HepG2 (cell line): ENCODE data around the gene RPS2. TPM values are rescaled to one million over a fixed set of nuclear protein-coding genes. Genes with fewer than 3 reads are reported as not detected.
A peak's percentile ranks its signal among the peaks of the same experiment; 100 is the strongest.

Experiments
- HIC2 ChIP-seq: sonication (generic); formaldehyde crosslinking; IDR thresholded peaks from 2 replicates; pipeline ENCODE4 v1.9.0; 2022; ENCODE audit warnings: low read depth, missing genetic modification reagents
- NFE2L1 ChIP-seq: sonication (generic); formaldehyde crosslinking; IDR thresholded peaks from 2 replicates; pipeline ENCODE4 v1.4.0; 2020; ENCODE audit warnings: missing genetic modification reagents, mild to moderate bottlenecking, borderline replicate concordance
- RBFOX2 ChIP-seq: fragments of 200-400 bp; formaldehyde crosslinking; IDR thresholded peaks from 2 replicates; pipeline ENCODE4 v1.6.1; 2017; ENCODE audit warnings: low read depth, mild to moderate bottlenecking, low read length
- SMC3 ChIP-seq: IDR thresholded peaks from 2 replicates; pipeline ENCODE4 v1.6.1; 2011; ENCODE audit warnings: low read length, improper control_type of control experiment
- SP1 ChIP-seq, 2 experiments: fragments of 450-650 bp in 1 of 2; sonication (generic) in 1 of 2; formaldehyde crosslinking in 1 of 2; IDR thresholded peaks; 2 replicates each; pipeline versions ENCODE4 v1.4.0 to v1.6.1; 2016 to 2020; ENCODE audit warnings: missing genetic modification reagents in 1 of 2
- TBX2 ChIP-seq: sonication (generic); formaldehyde crosslinking; IDR thresholded peaks from 2 replicates; pipeline ENCODE4 v1.5.0; 2020; ENCODE audit warnings: missing genetic modification reagents, mild to moderate bottlenecking, borderline replicate concordance
- ZNF142 ChIP-seq: sonication (generic); formaldehyde crosslinking; IDR thresholded peaks from 2 replicates; pipeline ENCODE4 v1.4.0; 2020; ENCODE audit warnings: missing genetic modification reagents
- ZNF430 ChIP-seq: sonication (generic); formaldehyde crosslinking; IDR thresholded peaks from 2 replicates; pipeline ENCODE4 v1.9.0; 2021; ENCODE audit warnings: mild to moderate bottlenecking, missing genetic modification reagents
- ZNF570 ChIP-seq: sonication (generic); formaldehyde crosslinking; IDR thresholded peaks from 2 replicates; pipeline ENCODE4 v1.4.0; 2020; ENCODE audit warnings: mild to moderate bottlenecking, missing genetic modification reagents, borderline replicate concordance
- ZNF577 ChIP-seq: sonication (generic); formaldehyde crosslinking; IDR thresholded peaks from 2 replicates; pipeline ENCODE4 v1.4.0; 2020; ENCODE audit warnings: mild to moderate bottlenecking, low read depth, missing genetic modification reagents, borderline replicate concordance
- ZNF703 ChIP-seq: sonication (generic); formaldehyde crosslinking; IDR thresholded peaks from 2 replicates; pipeline ENCODE4 v1.5.1; 2020; ENCODE audit warnings: missing genetic modification reagents, mild to moderate bottlenecking, moderate library complexity, borderline replicate concordance
- ZNF768 ChIP-seq: sonication (generic); formaldehyde crosslinking; IDR thresholded peaks from 2 replicates; pipeline ENCODE4 v1.4.0; 2020; ENCODE audit warnings: missing genetic modification reagents
- ZNF891 ChIP-seq: sonication (generic); formaldehyde crosslinking; IDR thresholded peaks from 2 replicates; pipeline ENCODE4 v1.5.0; 2020; ENCODE audit warnings: mild to moderate bottlenecking, missing genetic modification reagents
- polyA plus RNA-seq, 8 experiments: library from polyadenylated mRNA; depleted of rRNA in 3 of 8; stranded (reverse) in 7 of 8; unstranded in 1 of 8; fragments of >200 nt; fragmentation: Illumina TruSeq in 4 of 8; extraction: Trizol in 4 of 8; gene quantifications; 2 replicates each; pipeline versions ENCODE4 v1.2.1 to v1.2.3, GENCODE V29; 2011 to 2016; ENCODE audit warnings: low read depth in 4 of 8, missing spikeins in 1 of 8, mixed read lengths in 1 of 8; ENCODE audit not compliant: insufficient read depth in 1 of 8
- total RNA-seq, 5 experiments: library from RNA; depleted of rRNA; stranded (reverse); fragments of >200 nt; fragmentation: Illumina TruSeq; extraction: Trizol; gene quantifications; 2 replicates each; pipeline ENCODE4 v1.2.3, GENCODE V29; 2016; ENCODE audit warnings: low read depth in 1 of 5
- TF ChIP-seq, protein P1 (sequence below): sonication (generic); formaldehyde crosslinking; IDR thresholded peaks from 2 replicates; pipeline ENCODE4 v1.5.0; 2020; ENCODE audit warnings: mild to moderate bottlenecking, missing genetic modification reagents

Gene RPS2
- total and polyA plus RNA-seq, 2 of the 13 experiments (the other 11 are each of a cell fraction or from before 2014, with no cell fraction given) = 1,908 to 4,514 TPM

DNA sequence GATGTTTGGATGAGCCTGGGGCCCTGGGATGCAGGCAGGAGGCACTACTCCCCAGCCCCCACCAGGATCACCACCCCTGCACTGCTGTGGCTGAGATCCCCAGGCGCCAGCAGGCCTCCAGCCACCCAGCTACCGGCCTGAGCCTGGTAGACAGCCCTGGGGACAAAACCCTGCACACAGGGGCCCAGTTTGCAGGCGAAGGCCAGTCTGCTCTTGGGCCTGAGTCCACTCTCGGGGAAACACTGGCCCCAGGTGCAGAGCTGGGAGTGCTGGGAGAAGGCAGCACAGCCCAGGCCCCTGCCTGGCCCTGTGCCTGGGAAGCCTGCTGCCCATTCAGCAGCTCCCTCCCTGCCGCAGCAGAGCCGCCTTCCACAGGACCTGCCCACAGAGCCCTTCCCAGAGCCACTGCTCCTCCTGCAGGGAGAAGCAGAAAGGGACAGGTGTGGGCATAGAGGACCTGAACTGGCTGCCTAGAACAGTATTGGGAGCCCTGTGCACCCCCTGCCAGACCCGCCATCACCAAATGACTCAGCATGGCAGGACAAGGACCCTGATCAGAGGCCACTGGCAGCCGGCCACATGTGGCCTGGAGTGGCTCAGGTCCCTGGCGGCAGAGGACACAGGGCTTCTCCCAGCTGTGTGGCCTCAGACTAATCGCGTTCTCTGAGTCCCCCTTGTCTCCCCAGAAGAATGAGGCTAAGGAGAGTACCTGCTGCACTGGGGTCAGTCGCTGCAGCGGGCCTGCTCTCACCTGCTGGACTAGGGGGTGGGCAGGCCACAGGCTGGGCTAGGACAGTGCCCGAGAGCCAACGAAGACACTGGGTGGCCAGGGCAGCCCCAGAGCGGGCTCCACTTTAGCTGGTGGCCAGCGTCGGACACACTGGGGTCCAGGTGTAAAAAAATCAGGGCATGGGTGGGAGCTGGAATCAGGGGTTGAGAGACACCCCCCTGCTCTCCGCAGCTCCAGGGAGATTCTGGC, 32.3 kb downstream of the RPS2 start (continued):
- peak; percentile 34; the same call in 1 of the 2 replicates for TF ChIP-seq ZNF142 (CRISPR knock-in tag)
- no peak for TF ChIP-seq ZNF703
- peak; percentile 23; the same call in 1 of the 2 replicates for TF ChIP-seq SMC3
- TF ChIP-seq ZNF577 (CRISPR knock-in tag) = 0 out of 2 replicates have a peak, but pooled peaks have one; percentile 45
- TF ChIP-seq, protein P1, sequence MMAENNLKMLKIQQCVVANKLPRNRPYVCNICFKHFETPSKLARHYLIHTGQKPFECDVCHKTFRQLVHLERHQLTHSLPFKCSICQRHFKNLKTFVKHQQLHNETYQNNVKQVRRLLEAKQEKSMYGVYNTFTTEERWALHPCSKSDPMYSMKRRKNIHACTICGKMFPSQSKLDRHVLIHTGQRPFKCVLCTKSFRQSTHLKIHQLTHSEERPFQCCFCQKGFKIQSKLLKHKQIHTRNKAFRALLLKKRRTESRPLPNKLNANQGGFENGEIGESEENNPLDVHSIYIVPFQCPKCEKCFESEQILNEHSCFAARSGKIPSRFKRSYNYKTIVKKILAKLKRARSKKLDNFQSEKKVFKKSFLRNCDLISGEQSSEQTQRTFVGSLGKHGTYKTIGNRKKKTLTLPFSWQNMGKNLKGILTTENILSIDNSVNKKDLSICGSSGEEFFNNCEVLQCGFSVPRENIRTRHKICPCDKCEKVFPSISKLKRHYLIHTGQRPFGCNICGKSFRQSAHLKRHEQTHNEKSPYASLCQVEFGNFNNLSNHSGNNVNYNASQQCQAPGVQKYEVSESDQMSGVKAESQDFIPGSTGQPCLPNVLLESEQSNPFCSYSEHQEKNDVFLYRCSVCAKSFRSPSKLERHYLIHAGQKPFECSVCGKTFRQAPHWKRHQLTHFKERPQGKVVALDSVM (CRISPR knock-in tag) = peak; percentile 47; the same call in 1 of the 2 replicates
- peak; percentile 56 for TF ChIP-seq ZNF768 (CRISPR knock-in tag)
- peak; percentile 57; the same call in 1 of the 2 replicates for TF ChIP-seq HIC2 (CRISPR knock-in tag)
- TF ChIP-seq ZNF570 (CRISPR knock-in tag) = no peak
- 0 out of 2 replicates have a peak, but pooled peaks have one; percentile 32 for TF ChIP-seq RBFOX2
- TF ChIP-seq NFE2L1 (CRISPR knock-in tag) = peak; percentile 57; the same call in 1 of the 2 replicates
- no peak for TF ChIP-seq SP1 (IDR thresholded peaks at IDR 0.05)
- 0 out of 2 replicates have a peak, but pooled peaks have one; percentile 42 for TF ChIP-seq SP1 (CRISPR knock-in tag; IDR thresholded peaks at IDR 0.05)
- TF ChIP-seq ZNF430 (CRISPR knock-in tag) = 0 out of 2 replicates have a peak, but pooled peaks have one; percentile 43
- peak; percentile 86 for TF ChIP-seq ZNF891
- TF ChIP-seq TBX2 (CRISPR knock-in tag) = peak; percentile 34; the same call in 1 of the 2 replicates
